Measurements from ENCODE around the gene RHOF.
"Not testable (repeated sequence)": the region's sequence is repeated elsewhere in the genome, so short reads cannot be mapped to it uniquely, and the experiment has no call there.

RHOF gene

GRCh38 chr12:121770813-121771625 is 22.5 kb downstream of the RHOF start:
- DNase-seq, result no peak

DNA sequence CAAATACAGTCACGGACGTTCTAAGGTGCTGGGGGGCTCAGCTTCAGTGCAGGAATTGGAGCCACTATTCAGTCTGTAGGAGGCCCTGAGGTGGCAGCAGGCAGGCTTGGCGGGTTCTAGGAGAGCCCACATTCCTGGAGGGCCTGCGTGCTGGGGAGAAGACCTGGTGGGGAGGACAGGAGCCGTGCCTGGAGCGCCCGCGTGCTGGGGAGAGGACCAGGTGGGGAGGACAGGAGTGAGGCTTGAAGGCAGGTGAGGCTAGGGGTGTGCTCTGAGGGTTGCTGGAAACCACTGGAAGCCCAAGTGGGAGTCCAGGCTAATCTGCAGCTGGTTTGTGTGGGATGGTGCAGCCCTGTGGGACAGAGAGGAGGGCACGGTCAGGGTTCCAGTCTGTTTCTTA is 23.1 kb downstream of the RHOF start:
- DNase-seq, result no peak

DNA sequence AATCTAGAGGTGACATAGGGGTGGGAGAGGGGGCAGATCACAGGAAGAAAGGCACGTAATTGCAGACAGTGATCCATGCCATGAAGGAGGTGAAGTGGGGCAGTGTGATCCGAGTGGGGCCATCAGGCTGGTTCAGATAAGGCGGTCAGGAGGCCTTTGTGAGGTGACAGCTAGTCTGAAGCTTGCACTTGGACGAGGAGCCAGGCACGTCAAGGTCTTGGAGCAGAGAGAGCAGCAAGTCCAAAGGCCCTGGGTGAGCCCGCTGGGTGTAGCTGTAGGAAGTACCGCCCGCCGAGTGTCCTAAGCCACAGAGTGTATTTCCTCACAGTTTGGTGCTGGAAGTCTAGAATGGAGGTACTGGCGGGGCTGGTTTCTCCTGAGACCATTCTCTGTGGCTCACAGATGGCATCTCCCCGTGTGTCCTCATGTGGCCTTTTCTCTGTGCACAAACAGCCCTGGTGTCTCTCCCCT is 23.6 kb downstream of the RHOF start:
- DNase-seq, result no peak

GRCh38 chr12:121769297-121769830 is 24.1 kb downstream of the RHOF start:
- DNase-seq, result no peak

- no peak for DNase-seq
These were observed 25.9 kb downstream of the RHOF start for GRCh38 chr12:121767525-121768016.

DNA sequence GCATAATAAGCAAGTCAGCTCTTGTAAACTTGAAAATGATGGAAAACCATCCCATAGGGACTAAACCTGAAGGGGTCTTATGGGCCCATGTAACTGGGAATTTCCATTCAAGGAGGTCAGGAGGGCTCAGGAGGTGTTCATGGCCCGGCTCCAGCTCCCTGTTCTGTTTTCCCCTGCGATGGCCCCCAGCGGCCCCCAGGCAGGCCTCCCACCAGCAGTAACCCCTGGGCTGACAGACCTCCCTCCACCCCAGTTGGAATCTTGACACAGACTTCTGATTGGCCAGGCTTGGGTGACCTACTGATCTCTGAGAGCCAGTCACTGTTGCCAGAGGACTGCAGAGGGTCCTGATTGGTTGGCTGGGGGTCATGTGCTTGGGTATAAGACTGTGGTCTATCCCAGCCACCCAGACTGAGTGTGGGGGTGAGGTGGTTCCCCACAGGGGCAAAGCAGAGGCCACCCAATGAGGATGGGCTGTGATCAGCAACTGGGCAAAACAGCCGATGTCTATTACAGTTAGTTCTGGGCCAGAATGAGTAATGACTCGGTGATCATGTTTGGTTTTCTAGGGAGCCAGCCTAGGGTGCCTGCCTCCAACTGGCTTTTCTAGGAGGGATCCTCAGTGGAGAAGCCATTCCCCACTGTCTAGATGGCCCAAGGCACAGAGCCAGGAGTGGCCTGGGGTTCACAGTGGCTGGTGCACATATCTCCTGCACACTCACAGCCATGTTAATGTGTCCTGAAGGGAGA is 27.0 kb downstream of the RHOF start:
- DNase-seq, result no peak

GRCh38 chr12:121765573-121765972 is 27.9 kb downstream of the RHOF start:
- DNase-seq, result no peak

- no peak for DNase-seq
These were observed 28.7 kb downstream of the RHOF start for GRCh38 chr12:121764808-121765207.

GRCh38 chr12:121762269-121762668 is 31.2 kb downstream of the RHOF start:
- DNase-seq, result no peak

DNA sequence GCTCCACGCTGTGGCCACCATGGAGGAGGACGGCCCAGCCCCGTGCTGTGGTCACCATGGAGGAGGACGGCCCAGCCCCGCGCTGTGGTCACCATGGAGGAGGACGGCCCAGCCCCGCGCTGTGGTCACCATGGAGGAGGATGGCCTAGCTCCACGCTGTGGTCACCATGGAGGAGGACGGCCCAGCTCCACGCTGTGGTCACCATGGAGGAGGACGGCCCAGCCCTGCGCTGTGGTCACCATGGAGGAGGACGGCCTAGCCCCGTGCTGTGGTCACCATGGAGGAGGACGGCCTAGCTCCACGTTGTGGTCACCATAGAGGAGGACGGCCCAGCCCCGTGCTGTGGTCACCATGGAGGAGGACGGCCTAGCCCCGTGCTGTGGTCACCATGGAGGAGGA is 35.0 kb downstream of the RHOF start:
- DNase-seq, result not testable (repeated sequence)

GRCh38 chr12:121755591-121755990 is 37.9 kb downstream of the RHOF start:
- no peak for DNase-seq

- no peak for DNase-seq
These were observed 38.7 kb downstream of the RHOF start for GRCh38 chr12:121754836-121755235.

GRCh38 chr12:121753844-121754264 is 39.6 kb downstream of the RHOF start:
- DNase-seq, result no peak

DNA sequence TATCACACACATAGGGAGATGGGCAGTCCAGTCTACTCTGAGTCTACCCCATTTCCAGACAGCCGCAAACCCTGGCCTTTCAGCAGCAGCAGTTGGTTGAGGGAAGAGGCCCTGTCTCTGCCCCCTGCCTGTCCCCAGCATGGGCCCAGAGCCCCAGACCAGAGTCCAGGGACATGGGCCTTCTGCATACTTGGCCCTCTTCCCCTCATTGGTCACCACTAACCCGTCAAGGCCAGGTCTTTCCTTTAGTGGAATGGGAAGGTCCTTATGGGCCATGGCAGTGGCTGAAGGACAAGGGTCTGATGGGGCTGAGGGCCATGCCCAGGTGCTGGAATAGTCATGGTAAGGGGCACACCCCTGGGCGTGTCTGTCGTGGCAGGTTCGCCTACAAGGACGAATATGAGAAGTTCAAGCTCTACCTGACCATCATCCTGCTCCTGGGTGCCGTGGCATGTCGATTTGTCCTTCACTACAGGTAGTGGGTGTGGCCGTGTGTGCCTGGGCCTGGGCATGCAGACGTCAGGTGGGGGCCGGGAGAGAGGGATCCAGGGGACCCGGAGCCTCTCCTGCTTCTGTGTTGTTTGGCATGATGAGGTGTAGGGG is 41.6 kb downstream of the RHOF start:
- no peak for DNase-seq

DNA sequence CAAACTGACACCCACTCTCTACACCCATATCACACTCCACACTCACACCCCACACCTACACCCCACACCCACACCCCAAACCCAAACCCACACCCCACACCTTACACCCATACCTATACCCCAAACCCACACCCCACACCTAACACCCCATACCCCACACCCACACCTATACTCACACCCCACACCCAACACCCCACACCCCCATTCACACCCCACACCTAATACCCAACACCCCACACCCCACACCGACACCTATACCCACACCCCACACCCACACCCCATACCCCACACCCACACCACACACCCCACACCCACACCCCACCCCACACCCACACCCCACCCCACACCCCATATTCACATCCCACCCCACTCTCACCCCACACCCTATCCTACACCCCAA is 42.5 kb downstream of the RHOF start:
- no peak for DNase-seq

DNA sequence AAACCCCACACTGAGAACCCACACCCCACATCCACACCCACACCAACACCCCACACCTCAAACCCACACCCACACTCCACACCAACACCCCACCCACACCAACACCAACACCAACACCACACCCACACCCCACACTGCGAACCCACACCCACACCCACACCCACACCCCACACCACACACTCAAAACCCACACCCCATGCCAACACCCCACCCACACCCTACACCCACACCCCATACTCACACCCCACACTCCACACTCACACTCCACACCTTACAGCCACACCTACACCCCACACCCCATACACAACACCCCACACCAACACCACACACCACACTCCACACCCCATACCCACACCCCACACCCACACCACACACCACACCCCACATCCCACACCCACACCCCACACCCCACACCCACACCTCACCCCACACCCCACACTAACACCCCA is 43.0 kb downstream of the RHOF start:
- no peak for DNase-seq

DNA sequence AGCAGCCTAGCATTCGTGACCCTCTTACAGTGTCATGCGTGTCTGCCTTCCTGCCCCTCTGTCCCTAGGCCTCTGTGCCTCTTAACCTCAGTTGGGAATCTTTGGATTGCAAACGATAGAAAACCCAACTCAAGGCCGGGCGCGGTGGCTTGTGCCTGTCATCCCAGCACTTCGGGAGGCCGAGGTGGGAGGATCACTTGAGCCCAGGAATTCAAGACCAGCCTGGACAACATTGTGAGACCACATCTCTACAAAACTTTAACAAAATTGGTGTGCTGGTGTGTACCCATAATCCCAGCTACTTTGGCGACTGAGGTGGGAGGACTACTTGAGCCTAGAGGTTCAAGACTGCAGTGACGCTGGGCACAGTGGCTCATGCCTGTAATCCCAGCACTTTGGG is 44.2 kb downstream of the RHOF start:
- DNase-seq, result no peak

- DNase-seq, result peak; percentile 44
These were observed 44.8 kb downstream of the RHOF start for GRCh38 chr12:121748571-121749265.

GRCh38 chr12:121748218-121748570 is 45.3 kb downstream of the RHOF start:
- DNase-seq, result no peak

GRCh38 chr12:121745545-121745944 is 47.9 kb downstream of the RHOF start:
- DNase-seq, result not testable (repeated sequence)

DNA sequence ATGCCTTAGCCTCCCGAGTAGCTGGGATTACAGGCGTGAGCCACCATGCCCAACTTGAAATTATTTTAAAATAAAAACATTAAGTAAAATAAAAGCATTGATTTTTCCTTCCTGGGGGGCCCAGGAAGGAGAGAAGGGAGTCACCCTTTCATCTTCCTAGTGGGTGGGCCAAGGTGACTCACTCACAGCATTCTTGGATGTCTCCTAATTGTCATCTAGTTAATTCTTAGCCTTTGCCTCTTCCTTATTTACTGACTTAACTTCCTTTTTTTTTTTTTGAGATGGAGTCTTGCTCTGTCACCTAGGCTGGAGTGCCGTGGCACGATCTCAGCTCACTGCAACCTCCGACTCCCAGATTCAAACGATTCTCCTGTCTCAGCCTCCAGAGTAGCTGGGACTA is 51.7 kb downstream of the RHOF start:
- no peak for DNase-seq

- no peak for DNase-seq
These were observed 52.6 kb downstream of the RHOF start for GRCh38 chr12:121740847-121741246.

Data from activated CD4-positive, alpha-beta T cell treated with anti-CD3 and anti-CD28 coated beads for 48 hours (primary cell).